ENCODE results near the gene SRGAP1. TPM values are rescaled to one million over a fixed set of nuclear protein-coding genes. Genes with fewer than 3 reads are reported as not detected.
"Not testable (repeated sequence)": the region's sequence is repeated elsewhere in the genome, so short reads cannot be mapped to it uniquely, and the experiment has no call there.

SRGAP1 gene
- total RNA-seq, 4 donors from 2014 or later = 7.2 to 22.9 (median 11.5) TPM

GRCh38 chr12:64065881-64066451 lies 221.5 kb downstream of the SRGAP1 start:
- H3K9me3 ChIP-seq = no peaks in the 10 kb centered on the region
- TF ChIP-seq POLR2A (IDR thresholded peaks at IDR 0.05) (no peak), CTCF (IDR thresholded peaks at IDR 0.05) (no peak), EP300 (IDR thresholded peaks at IDR 0.05) (no peak), POLR2AphosphoS5 (IDR thresholded peaks at IDR 0.05) (no peak)

GRCh38 chr12:64066776-64067175 lies 222.3 kb downstream of the SRGAP1 start:
- Histone ChIP-seq H3K4me3 (no peak overlapping the region), H3K4me1 (peaks cover 0 to 13% (median 7%) of the 10 kb centered on the region in 3 donors), H3K9me3 (no peaks in the 10 kb centered on the region), H3K36me3 (peaks cover 0 to 23% of the 10 kb centered on the region in 2 donors), H3K27me3 (no peaks in the 10 kb centered on the region), H3K27ac (no peak overlapping the region)
- ATAC-seq = no peak
- 89 to 94% methylated on average over 1 to 2 of the region's 2 CpGs for WGBS, 2 donors (ENCODE audit: low coverage in 1 of 2)
- TF ChIP-seq POLR2A (IDR thresholded peaks at IDR 0.05) (no peak), POLR2AphosphoS5 (IDR thresholded peaks at IDR 0.05) (no peak), CTCF (IDR thresholded peaks at IDR 0.05) (no peak), EP300 (IDR thresholded peaks at IDR 0.05) (no peak)

More at GRCh38 chr12:64065881-64066451, 221.5 kb downstream of the SRGAP1 start:
- H3K27me3 ChIP-seq = no peaks in the 10 kb centered on the region
- ATAC-seq = no peak
- H3K4me1 ChIP-seq = peaks cover 0 to 12% (median 7%) of the 10 kb centered on the region in 3 donors
- H3K27ac ChIP-seq = no peak overlapping the region
- H3K36me3 ChIP-seq = peaks cover 0 to 23% of the 10 kb centered on the region in 2 donors
- no peak overlapping the region for H3K4me3 ChIP-seq
- WGBS, 2 donors (ENCODE audit: low coverage in 1 of 2) = 93 to 94% methylated on average over 2 of the region's 2 CpGs

GRCh38 chr12:64070454-64070853 lies 226.0 kb downstream of the SRGAP1 start:
- Histone ChIP-seq H3K4me1 (peaks cover 0 to 13% (median 7%) of the 10 kb centered on the region in 3 donors), H3K27me3 (no peaks in the 10 kb centered on the region), H3K27ac (peak overlapping the region in 3 of 4 donors; percentile 28 to 66 (median 39)), H3K9me3 (no peaks in the 10 kb centered on the region), H3K36me3 (peaks cover 0 to 20% of the 10 kb centered on the region in 2 donors), H3K4me3 (no peak overlapping the region)
- TF ChIP-seq POLR2A (IDR thresholded peaks at IDR 0.05) = no peak
- TF ChIP-seq EP300 (IDR thresholded peaks at IDR 0.05) = no peak
- TF ChIP-seq POLR2AphosphoS5 (IDR thresholded peaks at IDR 0.05) = peak; percentile 17
- TF ChIP-seq CTCF (IDR thresholded peaks at IDR 0.05) = no peak
- 30 to 49% methylated on average over 2 of the region's 2 CpGs for WGBS, 2 donors (ENCODE audit: low coverage in 1 of 2)
- no peak for ATAC-seq

- H3K4me1 ChIP-seq = peaks cover 0 to 13% (median 7%) of the 10 kb centered on the region in 3 donors
Measured at GRCh38 chr12:64072916-64073575, 228.5 kb downstream of the SRGAP1 start.

GRCh38 chr12:64076565-64076964 lies 232.1 kb downstream of the SRGAP1 start:
- 95% methylated on average over 7 of the region's 9 CpGs; no CpG with 5 or more reads in 1 of the 2 donors for WGBS, 2 donors (ENCODE audit: low coverage in 1 of 2)
- H3K4me1 ChIP-seq = peaks cover 0 to 17% (median 7%) of the 10 kb centered on the region in 3 donors
- ATAC-seq = not testable (repeated sequence)

More at GRCh38 chr12:64072916-64073575, 228.5 kb downstream of the SRGAP1 start:
- TF ChIP-seq POLR2A (IDR thresholded peaks at IDR 0.05) (no peak), POLR2AphosphoS5 (IDR thresholded peaks at IDR 0.05) (no peak), CTCF (IDR thresholded peaks at IDR 0.05) (no peak), EP300 (IDR thresholded peaks at IDR 0.05) (no peak)
- 82 to 94% methylated on average over 3 to 4 of the region's 5 CpGs for WGBS, 2 donors (ENCODE audit: low coverage in 1 of 2)
- no peaks in the 10 kb centered on the region for H3K27me3 ChIP-seq
- no peak overlapping the region for H3K27ac ChIP-seq
- H3K9me3 ChIP-seq = no peaks in the 10 kb centered on the region
- no peak for ATAC-seq
- peaks cover 0 to 7% of the 10 kb centered on the region in 2 donors for H3K36me3 ChIP-seq
- no peak overlapping the region for H3K4me3 ChIP-seq

More at GRCh38 chr12:64076565-64076964, 232.1 kb downstream of the SRGAP1 start:
- not testable (repeated sequence) for H3K9me3 ChIP-seq, H3K27me3 ChIP-seq, H3K27ac ChIP-seq, H3K4me3 ChIP-seq
- H3K36me3 ChIP-seq = peaks cover 0 to 21% of the 10 kb centered on the region in 2 donors

All from gastroesophageal sphincter (tissue), 4 donors.